ENCODE measurements around the gene ABHD17B. TPM values are rescaled to one million over a fixed set of nuclear protein-coding genes. Genes with fewer than 3 reads are reported as not detected.

ABHD17B gene
- total RNA-seq, 1 donor from 2014 or later, result 20.5 TPM

DNA sequence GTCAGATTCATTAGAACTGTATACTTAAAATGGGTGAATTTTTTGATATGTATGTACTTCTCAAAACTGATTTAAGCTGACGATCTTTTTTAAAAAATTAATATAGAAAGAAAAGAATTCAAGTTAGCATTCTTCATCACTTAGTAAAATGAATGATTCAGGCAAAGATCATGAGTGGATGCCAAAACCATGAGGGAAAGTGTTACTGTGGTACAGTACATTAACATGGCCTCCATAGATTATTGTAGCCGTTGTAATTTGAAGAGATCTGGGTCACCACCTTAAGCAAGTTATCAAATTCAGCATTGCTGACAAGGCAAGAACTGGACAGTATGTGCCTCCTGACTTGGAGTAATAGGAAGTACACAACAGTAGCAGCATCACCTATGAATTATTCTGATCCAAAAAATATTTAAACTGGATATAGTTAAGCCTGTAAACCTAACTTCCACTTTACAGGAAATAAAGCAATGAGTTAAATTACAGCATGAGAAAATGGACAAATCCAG lies 30.1 kb upstream of the ABHD17B start:
- no peak overlapping the region for H3K27ac ChIP-seq
- no peaks in the 10 kb centered on the region for H3K9me3 ChIP-seq
- no peak overlapping the region for H3K4me3 ChIP-seq
- no peaks in the 10 kb centered on the region for H3K36me3 ChIP-seq
- H3K27me3 ChIP-seq, result no peaks in the 10 kb centered on the region
- intact Hi-C loops (cut with DNase I), result loop anchor here (2.0 kb wide), 1 partner anchor 30 kb away; the partner anchor contains the start of genes ABHD17B and C9orf85
- TF ChIP-seq, protein P1, sequence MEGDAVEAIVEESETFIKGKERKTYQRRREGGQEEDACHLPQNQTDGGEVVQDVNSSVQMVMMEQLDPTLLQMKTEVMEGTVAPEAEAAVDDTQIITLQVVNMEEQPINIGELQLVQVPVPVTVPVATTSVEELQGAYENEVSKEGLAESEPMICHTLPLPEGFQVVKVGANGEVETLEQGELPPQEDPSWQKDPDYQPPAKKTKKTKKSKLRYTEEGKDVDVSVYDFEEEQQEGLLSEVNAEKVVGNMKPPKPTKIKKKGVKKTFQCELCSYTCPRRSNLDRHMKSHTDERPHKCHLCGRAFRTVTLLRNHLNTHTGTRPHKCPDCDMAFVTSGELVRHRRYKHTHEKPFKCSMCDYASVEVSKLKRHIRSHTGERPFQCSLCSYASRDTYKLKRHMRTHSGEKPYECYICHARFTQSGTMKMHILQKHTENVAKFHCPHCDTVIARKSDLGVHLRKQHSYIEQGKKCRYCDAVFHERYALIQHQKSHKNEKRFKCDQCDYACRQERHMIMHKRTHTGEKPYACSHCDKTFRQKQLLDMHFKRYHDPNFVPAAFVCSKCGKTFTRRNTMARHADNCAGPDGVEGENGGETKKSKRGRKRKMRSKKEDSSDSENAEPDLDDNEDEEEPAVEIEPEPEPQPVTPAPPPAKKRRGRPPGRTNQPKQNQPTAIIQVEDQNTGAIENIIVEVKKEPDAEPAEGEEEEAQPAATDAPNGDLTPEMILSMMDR (IDR thresholded peaks at IDR 0.05), result no peak
- peaks cover 2 to 19% of the 10 kb centered on the region in 2 donors for H3K4me1 ChIP-seq
- DNase-seq (ENCODE audit: low spot score in 2 of 2), result no peak

DNA sequence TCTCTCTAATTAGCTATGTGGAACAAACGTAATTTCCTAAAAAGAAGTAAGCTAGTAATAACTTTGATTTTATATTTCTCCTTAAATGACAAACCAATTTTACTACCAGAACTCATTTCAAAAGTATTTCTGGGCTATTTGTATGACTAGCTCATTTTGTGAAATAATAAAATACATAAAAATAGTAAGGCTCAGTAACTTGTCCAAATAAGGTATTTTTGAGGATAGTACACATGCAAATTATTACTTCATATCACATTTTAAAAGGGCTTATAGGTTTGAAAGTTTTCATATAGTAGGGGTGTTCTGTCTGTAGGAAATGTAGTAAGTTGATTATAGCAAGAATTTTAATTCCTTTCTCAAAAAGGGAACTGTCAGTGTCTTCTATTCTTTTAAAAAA lies 26.9 kb upstream of the ABHD17B start:
- TF ChIP-seq, protein P1 (IDR thresholded peaks at IDR 0.05), result no peak
- intact Hi-C loops (cut with DNase I), result loop anchor here (10.0 kb wide), 1 partner anchor 427 kb away; the partner anchor contains the start of gene ZFAND5
- H3K27ac ChIP-seq, result peak overlapping the region; percentile 59 to 71
- H3K36me3 ChIP-seq, result no peaks in the 10 kb centered on the region
- no peaks in the 10 kb centered on the region for H3K27me3 ChIP-seq
- H3K9me3 ChIP-seq, result peaks cover 3 to 4% of the 10 kb centered on the region in 2 donors
- peaks cover 2 to 12% of the 10 kb centered on the region in 2 donors for H3K4me1 ChIP-seq
- H3K4me3 ChIP-seq, result peak overlapping the region in 1 of 2 donors; percentile 44
- no peak for DNase-seq (ENCODE audit: low spot score in 2 of 2)

DNA sequence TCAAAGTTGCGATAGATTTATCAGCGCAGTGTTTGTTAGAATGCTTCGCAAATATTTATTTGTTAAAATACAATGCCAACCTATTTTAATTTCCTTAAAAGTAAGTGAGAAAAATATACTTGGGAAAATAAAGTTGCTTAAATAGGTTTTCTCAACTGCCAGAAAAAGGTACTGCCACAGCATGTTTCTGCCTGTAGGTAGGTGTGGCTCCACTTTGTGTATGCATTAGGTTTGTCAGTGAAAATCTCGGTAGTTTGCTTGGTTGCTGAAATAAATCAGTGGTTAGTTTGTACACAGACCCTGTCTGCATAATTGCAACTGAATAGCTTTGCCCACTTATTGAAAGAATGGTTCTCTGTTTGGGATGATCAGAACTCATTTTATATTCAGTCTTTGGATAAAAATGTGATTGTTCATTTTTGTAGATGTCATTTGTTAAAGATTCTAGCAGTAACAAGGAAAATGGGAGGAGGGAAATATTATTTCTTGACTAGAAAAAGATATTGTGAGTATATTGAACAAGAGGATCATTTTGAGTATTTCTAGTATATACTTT lies 26.2 kb upstream of the ABHD17B start:
- Histone ChIP-seq H3K27ac (peak overlapping the region; percentile 59 to 71), H3K4me3 (peak overlapping the region in 1 of 2 donors; percentile 44), H3K36me3 (no peaks in the 10 kb centered on the region), H3K9me3 (peaks cover 8 to 9% of the 10 kb centered on the region in 2 donors), H3K4me1 (peaks cover 2 to 9% of the 10 kb centered on the region in 2 donors), H3K27me3 (no peaks in the 10 kb centered on the region)
- intact Hi-C loops (cut with DNase I), result loop anchor here (10.0 kb wide), 1 partner anchor 428 kb away; the partner anchor contains the start of gene ZFAND5
- DNase-seq (ENCODE audit: low spot score in 2 of 2), result no peak
- TF ChIP-seq, protein P1 (IDR thresholded peaks at IDR 0.05), result no peak

DNA sequence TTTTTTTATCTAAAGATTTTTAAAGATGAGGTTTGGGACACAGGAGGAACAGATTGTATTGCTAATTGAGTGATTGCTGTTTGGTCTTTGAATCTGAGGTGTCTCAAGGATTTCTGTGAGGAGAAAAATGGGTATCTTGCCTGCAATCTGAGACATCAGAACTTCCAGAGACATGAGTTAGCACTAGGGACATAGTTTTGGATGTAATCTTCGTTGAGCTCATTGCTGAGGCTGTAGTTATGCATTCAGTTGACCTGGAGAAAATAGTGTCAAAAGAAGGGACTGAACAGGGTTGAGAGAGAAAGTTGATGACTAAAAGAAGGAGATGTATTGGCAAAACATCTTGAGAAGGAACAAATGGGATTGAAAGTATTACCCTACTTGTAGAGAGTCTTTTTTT lies 25.1 kb upstream of the ABHD17B start:
- Histone ChIP-seq H3K27me3 (no peaks in the 10 kb centered on the region), H3K4me3 (no peak overlapping the region), H3K36me3 (no peaks in the 10 kb centered on the region), H3K27ac (peak overlapping the region; percentile 59 to 71), H3K4me1 (peaks cover 0 to 7% of the 10 kb centered on the region in 2 donors), H3K9me3 (peaks cover 8 to 9% of the 10 kb centered on the region in 2 donors)
- TF ChIP-seq, protein P1 (IDR thresholded peaks at IDR 0.05), result no peak
- DNase-seq (ENCODE audit: low spot score in 2 of 2), result no peak
- intact Hi-C loops (cut with DNase I), result loop anchor here (10.0 kb wide), 1 partner anchor 429 kb away; the partner anchor contains the start of gene ZFAND5

DNA sequence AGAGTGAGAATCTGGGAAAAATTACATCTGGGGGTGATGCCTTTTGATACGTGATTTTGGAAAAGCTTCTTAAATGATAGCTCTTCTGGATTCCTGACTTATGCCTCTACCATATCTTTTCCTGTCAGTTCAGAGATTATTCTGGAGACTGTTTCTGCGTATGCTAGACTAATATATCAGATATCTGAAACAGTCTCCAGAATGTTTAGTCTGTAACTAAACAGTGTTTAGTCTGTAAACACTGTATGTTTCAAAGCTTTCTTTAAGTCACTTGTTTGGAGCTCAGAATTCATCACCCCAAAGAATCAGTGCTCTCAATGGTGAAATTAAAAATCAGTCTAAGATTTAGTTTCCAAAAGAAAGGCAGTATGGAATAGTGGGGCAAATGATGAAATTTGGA lies 20.2 kb upstream of the ABHD17B start:
- TF ChIP-seq, protein P1 (IDR thresholded peaks at IDR 0.05), result no peak
- no peak for DNase-seq (ENCODE audit: low spot score in 2 of 2)
- intact Hi-C loops (cut with DNase I), result loop anchor here (10.0 kb wide), 1 partner anchor 434 kb away; the partner anchor contains the start of gene ZFAND5
- no peak overlapping the region for H3K4me3 ChIP-seq
- H3K27me3 ChIP-seq, result no peaks in the 10 kb centered on the region
- H3K27ac ChIP-seq, result peak overlapping the region in 1 of 2 donors; percentile 24
- peaks cover 8 to 9% of the 10 kb centered on the region in 2 donors for H3K9me3 ChIP-seq
- no peaks in the 10 kb centered on the region for H3K36me3 ChIP-seq
- no peaks in the 10 kb centered on the region for H3K4me1 ChIP-seq
